HG02943 (cell line): Measurements from ENCODE around the gene CPLX3.

ENCODE experiments used
- ATAC-seq: cut with Tn5 transposase; IDR thresholded peaks from one replicate; pipeline ENCODE4 v1.9.1; 2021; ENCODE audit warnings: mild to moderate bottlenecking, low read depth, moderate library complexity; ENCODE audit not compliant: unreplicated experiment

The CPLX3 gene

GRCh38 chr15:74800559-74801094 is 25.8 kb upstream of the CPLX3 start:
- ATAC-seq = no peak

GRCh38 chr15:74801311-74801997 is 25.0 kb upstream of the CPLX3 start:
- no peak for ATAC-seq

DNA sequence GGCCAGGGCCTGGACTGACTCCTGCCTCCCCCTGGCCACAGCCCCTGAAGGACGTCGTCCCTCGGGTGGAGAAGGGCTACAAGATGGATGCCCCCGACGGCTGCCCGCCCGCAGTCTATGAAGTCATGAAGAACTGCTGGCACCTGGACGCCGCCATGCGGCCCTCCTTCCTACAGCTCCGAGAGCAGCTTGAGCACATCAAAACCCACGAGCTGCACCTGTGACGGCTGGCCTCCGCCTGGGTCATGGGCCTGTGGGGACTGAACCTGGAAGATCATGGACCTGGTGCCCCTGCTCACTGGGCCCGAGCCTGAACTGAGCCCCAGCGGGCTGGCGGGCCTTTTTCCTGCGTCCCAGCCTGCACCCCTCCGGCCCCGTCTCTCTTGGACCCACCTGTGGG is 24.1 kb upstream of the CPLX3 start:
- ATAC-seq = no peak

DNA sequence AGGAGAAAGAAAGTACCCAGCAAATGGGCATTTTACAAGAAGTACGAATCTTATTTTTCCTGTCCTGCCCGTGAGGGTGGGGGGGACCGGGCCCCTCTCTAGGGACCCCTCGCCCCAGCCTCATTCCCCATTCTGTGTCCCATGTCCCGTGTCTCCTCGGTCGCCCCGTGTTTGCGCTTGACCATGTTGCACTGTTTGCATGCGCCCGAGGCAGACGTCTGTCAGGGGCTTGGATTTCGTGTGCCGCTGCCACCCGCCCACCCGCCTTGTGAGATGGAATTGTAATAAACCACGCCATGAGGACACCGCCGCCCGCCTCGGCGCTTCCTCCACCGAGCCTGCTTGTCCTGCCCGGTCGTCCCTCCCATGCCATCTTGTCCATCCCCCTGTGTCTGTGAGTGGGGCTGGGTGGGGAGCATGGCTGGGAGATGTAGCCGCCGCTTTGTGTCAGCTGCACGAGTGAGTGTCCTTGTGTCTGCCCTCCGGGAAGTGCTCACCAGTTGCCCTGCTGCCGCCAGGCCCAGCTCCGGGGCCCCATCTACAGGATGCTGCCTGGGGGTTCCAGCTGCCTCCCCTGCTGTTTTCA is 23.5 kb upstream of the CPLX3 start:
- no peak for ATAC-seq

DNA sequence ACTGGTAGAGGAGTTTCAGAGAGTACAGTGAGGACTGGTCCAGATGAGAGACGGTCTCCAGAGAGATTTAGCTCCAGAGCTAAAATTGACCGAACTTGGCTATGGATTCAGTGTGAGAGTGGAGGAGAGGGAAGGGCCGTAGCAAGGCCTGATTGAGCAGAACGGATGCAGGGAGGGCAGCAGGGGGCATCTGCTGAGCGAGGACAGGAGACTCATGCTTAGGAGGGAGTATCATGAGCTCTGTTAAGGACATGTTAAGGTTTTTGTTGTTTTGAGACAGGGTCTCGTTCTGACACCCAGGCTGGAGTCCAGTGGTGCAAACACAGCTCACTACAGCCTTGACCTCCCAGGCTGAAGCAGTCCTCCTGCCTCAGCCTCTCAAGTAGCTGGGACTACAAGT is 21.5 kb upstream of the CPLX3 start:
- no peak for ATAC-seq

DNA sequence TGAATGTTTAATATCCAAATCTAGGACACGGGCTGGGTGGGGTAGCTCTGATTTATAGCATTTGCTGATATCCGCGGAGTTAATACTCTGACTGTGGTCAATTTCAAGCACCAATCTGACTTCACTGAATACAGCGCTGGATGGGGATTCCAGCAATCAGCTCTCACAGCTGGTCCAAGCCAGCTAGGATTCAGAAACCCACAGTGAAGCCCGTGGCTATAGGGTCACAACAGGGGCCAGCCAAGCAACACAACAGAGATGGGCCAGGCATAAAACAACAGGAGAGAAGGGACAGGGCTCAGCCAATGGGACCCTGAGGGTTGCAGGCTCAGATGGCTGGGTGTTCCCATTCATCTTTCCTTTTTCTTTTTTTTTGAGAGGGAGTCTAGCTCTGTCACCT is 19.1 kb upstream of the CPLX3 start:
- ATAC-seq = no peak

DNA sequence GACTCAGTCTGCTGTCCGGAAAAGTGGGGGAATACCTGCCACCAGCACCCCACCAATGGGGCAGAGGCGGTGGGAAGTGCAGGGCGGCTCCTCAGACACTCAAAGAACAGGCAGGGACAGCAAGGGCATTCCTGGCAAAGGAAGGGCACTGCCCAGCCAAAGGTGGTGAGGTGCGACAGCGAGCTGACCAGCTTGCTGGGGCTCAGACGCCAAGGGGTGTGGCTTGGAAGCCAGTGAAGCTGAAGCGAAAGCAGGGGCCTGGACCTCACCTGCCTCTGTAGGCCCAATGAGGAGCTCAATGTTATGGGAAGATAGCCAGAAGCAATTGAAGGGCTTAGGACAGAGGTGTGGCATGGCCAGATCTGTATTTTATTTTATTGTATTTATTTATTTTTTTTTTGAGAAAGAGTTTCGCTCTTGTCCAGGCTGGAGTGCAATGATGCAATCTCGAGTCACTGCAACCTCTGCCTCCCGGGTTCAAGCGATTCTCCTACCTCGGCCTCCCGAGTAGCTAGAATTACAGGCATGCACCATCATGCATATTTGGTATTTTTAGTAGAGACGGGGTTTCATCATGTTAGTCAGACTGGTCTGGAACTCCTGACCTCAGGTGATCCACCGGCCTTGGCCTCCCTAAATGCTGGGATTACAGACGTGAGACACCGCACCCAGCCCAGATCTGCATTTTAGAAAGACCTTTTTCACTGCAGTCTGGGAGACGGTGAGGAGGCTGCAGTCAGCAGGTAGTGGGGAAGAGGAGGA is 18.2 kb upstream of the CPLX3 start:
- no peak for ATAC-seq

- no peak for ATAC-seq
These were observed 17.6 kb upstream of the CPLX3 start for GRCh38 chr15:74808840-74809229.

- ATAC-seq = no peak
These were observed 17.2 kb upstream of the CPLX3 start for GRCh38 chr15:74809242-74809641.

GRCh38 chr15:74809956-74810355 is 16.5 kb upstream of the CPLX3 start:
- ATAC-seq = no peak

- ATAC-seq = no peak
These were observed 13.9 kb upstream of the CPLX3 start, which contains the start of gene LMAN1L for GRCh38 chr15:74812533-74812932. Gene LMAN1L, plus strand, starts transcription at chr15:74812835. Its CDS starts 20 bp downstream, at chr15:74812855.

DNA sequence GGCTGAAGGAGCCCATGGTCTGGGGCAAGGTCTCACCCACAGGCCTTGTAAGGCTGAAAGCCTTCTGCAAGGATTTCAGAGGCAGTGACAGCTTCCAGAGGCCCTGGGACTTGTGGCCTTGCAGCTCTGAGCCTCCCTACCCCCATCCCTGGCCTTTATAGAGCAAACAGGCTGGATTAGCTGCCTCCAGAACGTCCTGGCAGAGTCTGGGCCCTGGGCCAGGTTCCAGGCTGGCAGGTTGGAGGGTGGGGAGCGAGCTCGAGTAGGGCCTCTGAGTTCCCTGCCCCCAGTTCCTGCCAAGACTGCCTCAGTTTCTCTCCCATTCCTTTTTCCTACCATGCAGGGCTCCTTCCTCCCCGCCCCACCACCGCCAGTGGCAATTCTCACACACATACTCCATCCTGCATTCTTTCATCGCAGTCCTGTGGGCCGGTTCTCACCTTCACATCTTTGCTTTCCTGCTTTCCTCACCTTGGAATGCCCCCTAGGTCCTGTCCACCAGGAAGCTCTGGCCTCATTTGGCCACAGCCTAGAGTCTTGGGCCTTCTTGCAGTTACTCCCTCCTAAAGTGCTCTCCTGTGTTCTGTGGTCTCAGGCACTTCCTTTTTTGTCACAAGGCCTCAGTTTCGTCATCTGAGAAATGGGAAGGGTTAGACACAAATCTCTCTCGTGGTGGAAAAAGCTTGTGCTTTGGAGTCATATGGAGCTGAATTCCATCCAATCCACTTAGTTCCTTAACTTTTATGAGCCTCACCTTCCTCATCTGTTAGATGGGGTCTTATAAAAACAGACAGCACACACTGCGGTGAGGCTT is 11.1 kb upstream of the CPLX3 start:
- no peak for ATAC-seq

DNA sequence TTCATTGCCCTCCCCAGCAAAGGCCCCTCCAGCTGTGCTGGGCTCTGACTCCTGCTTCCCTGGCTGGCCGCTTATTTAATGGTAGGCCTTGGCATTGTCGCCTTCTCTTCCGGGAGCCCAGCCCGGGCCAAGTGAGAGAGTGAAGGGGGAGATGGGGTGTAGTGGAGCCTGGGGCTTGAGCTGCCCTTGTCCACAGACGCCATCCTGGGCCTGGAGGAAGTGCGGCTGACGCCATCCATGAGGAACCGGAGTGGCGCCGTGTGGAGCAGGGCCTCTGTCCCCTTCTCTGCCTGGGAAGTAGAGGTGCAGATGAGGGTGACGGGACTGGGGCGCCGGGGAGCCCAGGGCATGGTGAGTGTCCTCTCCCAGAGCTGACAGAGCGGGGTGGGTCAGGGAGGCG is 10.5 kb upstream of the CPLX3 start:
- ATAC-seq = no peak

- no peak for ATAC-seq
These were observed 9.6 kb upstream of the CPLX3 start for GRCh38 chr15:74816624-74817369.

- ATAC-seq = no peak
These were observed 9.1 kb upstream of the CPLX3 start for GRCh38 chr15:74817370-74817737.

GRCh38 chr15:74820056-74820455 is 6.4 kb upstream of the CPLX3 start:
- no peak for ATAC-seq

DNA sequence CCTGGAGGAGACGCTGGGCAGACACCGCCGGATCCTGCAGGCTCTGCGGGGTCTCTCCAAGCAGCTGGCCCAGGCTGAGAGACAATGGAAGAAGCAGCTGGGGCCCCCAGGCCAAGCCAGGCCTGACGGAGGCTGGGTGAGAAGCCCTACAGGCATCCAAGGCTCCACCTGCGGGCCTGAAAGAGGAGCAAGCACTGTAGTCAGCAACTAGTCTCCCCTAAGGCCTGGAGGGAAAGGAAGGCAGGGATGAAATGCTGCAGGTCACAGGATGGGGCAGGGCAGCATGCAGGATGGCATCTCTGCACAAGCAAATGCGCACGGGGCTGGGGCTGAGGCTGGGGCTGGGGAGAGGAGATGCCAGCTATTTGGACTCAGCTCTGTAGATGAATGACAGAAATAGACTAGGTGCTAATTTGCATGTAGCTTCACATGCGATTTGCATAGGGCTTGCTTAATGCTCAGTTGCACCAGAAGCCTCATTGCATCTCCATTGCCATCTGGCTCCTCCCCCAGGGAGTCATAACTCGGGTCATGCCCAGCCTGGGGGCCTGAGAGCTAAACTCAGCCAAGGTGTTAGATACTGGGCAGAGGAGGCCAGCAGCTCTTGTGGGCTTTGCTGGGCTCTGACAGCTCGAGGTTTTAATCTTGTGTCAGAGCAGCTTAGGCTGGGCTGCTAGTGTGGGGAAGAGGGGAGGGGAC is 5.2 kb upstream of the CPLX3 start:
- peak; percentile 74 for ATAC-seq

GRCh38 chr15:74821790-74822158 is 4.7 kb upstream of the CPLX3 start:
- no peak for ATAC-seq

DNA sequence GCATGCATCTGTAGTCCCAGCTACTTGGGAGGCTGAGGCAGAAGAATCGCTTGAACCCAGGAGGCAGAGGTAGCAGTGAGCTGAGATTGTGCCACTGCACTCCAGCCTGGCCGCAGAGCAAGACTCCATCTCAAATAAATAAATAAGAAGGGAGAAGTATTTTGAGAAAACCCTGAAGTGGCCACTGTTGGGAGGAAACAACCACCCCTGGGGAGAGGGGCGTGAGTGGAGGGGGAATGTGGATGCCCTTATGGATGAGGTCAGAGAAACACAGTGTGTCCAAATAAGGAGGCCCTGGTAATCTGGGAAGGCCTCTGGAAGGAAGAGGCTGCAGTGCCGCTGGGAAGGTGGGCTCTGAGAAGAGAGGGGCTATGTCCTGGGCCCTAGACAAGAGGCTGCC is 4.2 kb upstream of the CPLX3 start:
- no peak for ATAC-seq
